ENCODE measurements around the gene GPR12. TPM values are rescaled to one million over a fixed set of nuclear protein-coding genes. Genes with fewer than 3 reads are reported as not detected.

GPR12 gene
- total and polyA plus RNA-seq, 2 donors (not counting 1 experiment from before 2014, with no cell fraction given): not detected

DNA sequence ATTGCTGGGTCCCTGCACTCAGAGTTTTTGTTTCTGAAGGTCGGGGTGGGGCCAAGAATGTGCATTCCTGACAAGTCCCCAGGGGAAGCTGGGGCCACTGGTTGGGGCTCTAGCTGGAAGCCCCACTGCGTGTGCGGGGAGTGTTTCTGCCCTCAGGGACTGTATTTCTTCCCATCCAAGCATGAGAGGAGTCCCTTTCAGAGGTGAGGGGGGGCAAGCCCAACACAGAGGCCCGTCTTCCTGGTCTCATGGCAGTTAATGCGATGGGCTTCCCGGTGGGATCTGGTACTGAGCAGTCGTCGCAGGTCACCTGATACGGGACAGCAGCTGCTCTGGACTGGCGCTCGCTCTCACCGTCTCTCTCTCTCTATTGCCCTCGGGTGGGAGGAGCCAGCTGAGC, 50.4 kb downstream of the GPR12 start:
- Histone ChIP-seq H3K27me3 (replicated peaks in 1 of 4; ENCODE audit: control extremely low read depth in 1 of 4, control insufficient read depth in 3 of 4, insufficient read depth in 4 of 4, low read length in 3 of 4) (peaks cover 0 to 3% (median 0%) of the 10 kb centered on the region in 4 experiments), H3K9ac (ENCODE audit: low read length) (no peak overlapping the region), H3K4me1 (ENCODE audit: control insufficient read depth in 2 of 2, insufficient read depth in 2 of 2, low read length in 2 of 2) (no peaks in the 10 kb centered on the region), H3K9me3 (ENCODE audit: control extremely low read depth in 1 of 3, control insufficient read depth in 2 of 3, insufficient read depth in 1 of 3, low read length in 2 of 3) (no peaks in the 10 kb centered on the region), H4K20me1 (ENCODE audit: control insufficient read depth, insufficient read depth, low read length, poor library complexity, severe bottlenecking) (no peaks in the 10 kb centered on the region), H3K79me2 (ENCODE audit: control insufficient read depth, insufficient read depth, low read length) (no peaks in the 10 kb centered on the region), H3K27ac (ENCODE audit: low read length in 2 of 2) (no peak overlapping the region), H2AFZ (ENCODE audit: insufficient read depth, low read depth, low read length, poor library complexity, severe bottlenecking) (no peak overlapping the region), H3K4me2 (replicated peaks; ENCODE audit: low read depth, low read length, poor library complexity, severe bottlenecking) (no peak overlapping the region), H3K4me3 (ENCODE audit: control extremely low read depth in 1 of 5, extremely low read depth in 1 of 5, insufficient read depth in 1 of 5, low read depth in 2 of 5, low read length in 4 of 5) (no peak overlapping the region), H3K36me3 (replicated peaks in 1 of 2; ENCODE audit: control extremely low read depth in 1 of 2, control insufficient read depth in 1 of 2, extremely low read depth in 1 of 2, insufficient read depth in 2 of 2, low read length in 1 of 2) (no peaks in the 10 kb centered on the region)
- Mint-ChIP-seq H3K4me3 (no peak overlapping the region), H3K9me3 (ENCODE audit: insufficient read depth) (no peaks in the 10 kb centered on the region), H3K4me1 (no peaks in the 10 kb centered on the region), H3K27me3 (peaks cover 16% of the 10 kb centered on the region), H3K27ac (no peak overlapping the region)
- ChIA-PET CTCF (interaction anchor here (1.0 to 1.9 kb wide), 3 partner anchors 12 to 220 kb away, joined by 3 to 6 read pairs (median 6); no protein-coding TSS in a partner anchor), POLR2A (no interaction called here)
- DNase-seq (no peak), ATAC-seq (ENCODE audit: low read depth) (no peak)
- 62% methylated on average over 12 of the region's 13 CpGs for WGBS (ENCODE audit: insufficient coverage)
- intact Hi-C loops (cut with micrococcal nuclease): no loop called here
- TF ChIP-seq, protein P1, sequence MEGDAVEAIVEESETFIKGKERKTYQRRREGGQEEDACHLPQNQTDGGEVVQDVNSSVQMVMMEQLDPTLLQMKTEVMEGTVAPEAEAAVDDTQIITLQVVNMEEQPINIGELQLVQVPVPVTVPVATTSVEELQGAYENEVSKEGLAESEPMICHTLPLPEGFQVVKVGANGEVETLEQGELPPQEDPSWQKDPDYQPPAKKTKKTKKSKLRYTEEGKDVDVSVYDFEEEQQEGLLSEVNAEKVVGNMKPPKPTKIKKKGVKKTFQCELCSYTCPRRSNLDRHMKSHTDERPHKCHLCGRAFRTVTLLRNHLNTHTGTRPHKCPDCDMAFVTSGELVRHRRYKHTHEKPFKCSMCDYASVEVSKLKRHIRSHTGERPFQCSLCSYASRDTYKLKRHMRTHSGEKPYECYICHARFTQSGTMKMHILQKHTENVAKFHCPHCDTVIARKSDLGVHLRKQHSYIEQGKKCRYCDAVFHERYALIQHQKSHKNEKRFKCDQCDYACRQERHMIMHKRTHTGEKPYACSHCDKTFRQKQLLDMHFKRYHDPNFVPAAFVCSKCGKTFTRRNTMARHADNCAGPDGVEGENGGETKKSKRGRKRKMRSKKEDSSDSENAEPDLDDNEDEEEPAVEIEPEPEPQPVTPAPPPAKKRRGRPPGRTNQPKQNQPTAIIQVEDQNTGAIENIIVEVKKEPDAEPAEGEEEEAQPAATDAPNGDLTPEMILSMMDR (IDR thresholded peaks at IDR 0.05): no peak
- no peak for TF ChIP-seq EZH2 (IDR thresholded peaks at IDR 0.05; ENCODE audit: borderline replicate concordance, insufficient read depth, low read depth, low read length, poor library complexity, severe bottlenecking)

GRCh38 chr13:26709461-26709860, 51.1 kb downstream of the GPR12 start:
- Histone ChIP-seq H4K20me1 (ENCODE audit: control insufficient read depth, insufficient read depth, low read length, poor library complexity, severe bottlenecking) (no peaks in the 10 kb centered on the region), H3K79me2 (ENCODE audit: control insufficient read depth, insufficient read depth, low read length) (no peaks in the 10 kb centered on the region), H3K27ac (ENCODE audit: low read length in 2 of 2) (no peak overlapping the region), H3K4me3 (ENCODE audit: control extremely low read depth in 1 of 5, extremely low read depth in 1 of 5, insufficient read depth in 1 of 5, low read depth in 2 of 5, low read length in 4 of 5) (no peak overlapping the region), H3K9ac (ENCODE audit: low read length) (no peak overlapping the region), H2AFZ (ENCODE audit: insufficient read depth, low read depth, low read length, poor library complexity, severe bottlenecking) (no peak overlapping the region), H3K36me3 (replicated peaks in 1 of 2; ENCODE audit: control extremely low read depth in 1 of 2, control insufficient read depth in 1 of 2, extremely low read depth in 1 of 2, insufficient read depth in 2 of 2, low read length in 1 of 2) (no peaks in the 10 kb centered on the region), H3K27me3 (replicated peaks in 1 of 4; ENCODE audit: control extremely low read depth in 1 of 4, control insufficient read depth in 3 of 4, insufficient read depth in 4 of 4, low read length in 3 of 4) (peaks cover 0 to 3% (median 0%) of the 10 kb centered on the region in 4 experiments), H3K4me1 (ENCODE audit: control insufficient read depth in 2 of 2, insufficient read depth in 2 of 2, low read length in 2 of 2) (no peaks in the 10 kb centered on the region), H3K9me3 (ENCODE audit: control extremely low read depth in 1 of 3, control insufficient read depth in 2 of 3, insufficient read depth in 1 of 3, low read length in 2 of 3) (no peaks in the 10 kb centered on the region), H3K4me2 (replicated peaks; ENCODE audit: low read depth, low read length, poor library complexity, severe bottlenecking) (no peak overlapping the region)
- DNase-seq (no peak), ATAC-seq (ENCODE audit: low read depth) (no peak)
- no peak overlapping the region for H3K27ac Mint-ChIP-seq
- ChIA-PET CTCF (interaction anchor here (1.0 to 2.5 kb wide), 3 partner anchors 15 to 240 kb away, joined by 3 to 7 read pairs (median 3); no protein-coding TSS in a partner anchor), POLR2A (no interaction called here)
- intact Hi-C loops (cut with micrococcal nuclease): no loop called here
- no peaks in the 10 kb centered on the region for H3K4me1 Mint-ChIP-seq
- peaks cover 16% of the 10 kb centered on the region for H3K27me3 Mint-ChIP-seq
- H3K4me3 Mint-ChIP-seq: no peak overlapping the region
- no peaks in the 10 kb centered on the region for H3K9me3 Mint-ChIP-seq (ENCODE audit: insufficient read depth)
- TF ChIP-seq EZH2 (IDR thresholded peaks at IDR 0.05; ENCODE audit: borderline replicate concordance, insufficient read depth, low read depth, low read length, poor library complexity, severe bottlenecking): no peak
- TF ChIP-seq, protein P1 (IDR thresholded peaks at IDR 0.05): no peak
- whole genome bisulfite sequencing (ENCODE audit: insufficient coverage): 87% methylated on average over 7 of the region's 7 CpGs
